ENCODE data around the gene KCNMB1. TPM values are rescaled to one million over a fixed set of nuclear protein-coding genes. Genes with fewer than 3 reads are reported as not detected.

The KCNMB1 gene
- total and polyA plus RNA-seq, 2 of the 13 experiments (the other 11 are each of a cell fraction or from before 2014, with no cell fraction given) = not detected

DNA sequence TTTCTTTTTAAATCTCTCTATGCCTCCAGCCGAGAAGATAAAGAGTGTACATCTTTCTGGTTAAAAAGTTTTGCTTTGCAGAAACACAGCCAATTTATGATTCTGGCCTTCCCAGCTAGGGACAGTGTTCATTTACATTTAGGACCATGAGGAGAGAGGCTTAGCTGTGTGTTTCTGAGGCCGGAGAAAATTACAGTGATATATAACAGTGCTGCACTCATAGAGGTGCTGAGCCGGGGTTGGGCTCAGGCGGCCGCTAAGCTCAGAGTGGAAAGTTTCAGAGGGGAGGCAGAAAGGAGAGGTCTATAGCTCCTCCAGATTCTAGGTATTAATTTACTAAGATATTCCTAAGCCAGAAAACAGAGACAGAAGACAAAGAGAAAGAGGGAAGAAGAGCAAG is 54.5 kb downstream of the KCNMB1 start:
- BruUV-seq (replicated peaks) = no TSS peak
- H3K4me3 ChIP-seq (replicated peaks in 1 of 3; ENCODE audit: insufficient read depth in 1 of 3, low read depth in 2 of 3, low read length in 3 of 3) = no peak overlapping the region
- 6% methylated on average over 5 of the region's 5 CpGs for WGBS (ENCODE audit: low lambda C conversion rate)
- in situ Hi-C loops (cut with HindIII; ENCODE audit: extremely low pct_ligation_motif_present, low pct_unique_long_range_greater_than_20kb) = no loop called here
- ATAC-seq (no peak), FAIRE-seq (no peak), DNase-seq (ENCODE audit: low spot score) (no peak)
- no peak for TF ChIP-seq NR2F2 (IDR thresholded peaks at IDR 0.05; ENCODE audit: borderline replicate concordance, low read depth)
- H3K9ac ChIP-seq (ENCODE audit: insufficient read depth, low read depth, low read length) = no peak overlapping the region
- H3K4me2 ChIP-seq (ENCODE audit: low read depth, low read length) = no peak overlapping the region
- no peaks in the 10 kb centered on the region for H3K9me3 ChIP-seq (ENCODE audit: low read length)
- H2AFZ ChIP-seq (ENCODE audit: low read length) = no peak overlapping the region
- no peaks in the 10 kb centered on the region for H3K79me2 ChIP-seq (ENCODE audit: insufficient read depth, low read length)
- intact Hi-C loops (cut with micrococcal nuclease; ENCODE audit: unreplicated experiment) = no loop called here
- CTCF ChIA-PET (ENCODE audit: low intra/inter-chr PET ratio, low total read pairs) = no interaction called here
- H4K20me1 ChIP-seq (ENCODE audit: insufficient read depth, low read length) = no peaks in the 10 kb centered on the region
- no peak overlapping the region for H3K27ac ChIP-seq (ENCODE audit: extremely low read length, insufficient read depth, low read length)
- H3K4me1 ChIP-seq (ENCODE audit: insufficient read depth, low read length) = no peaks in the 10 kb centered on the region
- H3K27me3 ChIP-seq (ENCODE audit: control insufficient read depth in 1 of 2, insufficient read depth in 2 of 2, low read length in 2 of 2) = peaks cover 1 to 3% of the 10 kb centered on the region in 2 experiments; a peak in 2 of 5 replicates
- H3K36me3 ChIP-seq (replicated peaks in 1 of 2; ENCODE audit: control insufficient read depth in 1 of 2, insufficient read depth in 2 of 2, low read length in 2 of 2) = no peaks in the 10 kb centered on the region
- POLR2A ChIA-PET = no interaction called here

DNA sequence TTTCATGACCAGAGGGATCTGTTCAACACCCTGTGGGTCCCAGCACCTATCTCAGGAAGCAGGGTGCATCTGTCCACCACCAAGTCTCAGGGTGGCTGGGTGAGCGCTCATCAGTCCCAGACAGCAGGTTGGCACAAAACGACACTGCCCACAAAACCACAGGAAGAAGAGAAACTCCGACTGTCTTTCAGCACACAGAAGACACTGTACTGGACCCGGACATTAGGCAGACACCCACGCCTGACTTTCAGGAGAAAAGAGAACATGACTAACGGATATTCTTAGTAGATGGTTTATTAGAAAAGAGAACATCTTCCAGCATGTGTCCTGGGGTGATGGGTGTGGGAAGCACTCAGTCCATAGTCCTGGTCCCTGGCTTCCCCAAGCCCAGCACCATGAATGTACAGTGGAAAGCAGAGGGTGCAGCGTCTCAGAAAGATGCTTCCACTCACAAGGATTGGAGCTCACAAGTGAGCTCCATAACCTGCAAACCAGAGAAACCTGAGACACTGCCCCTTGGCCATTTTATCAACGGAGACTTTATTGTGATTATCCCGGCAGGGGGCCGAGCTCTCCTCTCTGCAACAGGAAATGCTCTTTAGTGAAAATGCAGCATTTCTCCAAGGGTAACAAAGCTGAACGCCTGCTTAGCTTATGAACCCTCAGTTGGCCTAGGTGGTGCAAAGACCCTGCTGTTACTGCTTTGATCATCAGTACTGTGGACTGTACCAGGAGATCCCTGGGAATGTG is 55.8 kb downstream of the KCNMB1 start:
- Histone ChIP-seq H3K9me3 (ENCODE audit: low read length) (no peaks in the 10 kb centered on the region), H3K9ac (ENCODE audit: insufficient read depth, low read depth, low read length) (no peak overlapping the region), H3K79me2 (ENCODE audit: insufficient read depth, low read length) (no peaks in the 10 kb centered on the region), H3K4me3 (replicated peaks in 1 of 3; ENCODE audit: insufficient read depth in 1 of 3, low read depth in 2 of 3, low read length in 3 of 3) (no peak overlapping the region), H3K4me2 (ENCODE audit: low read depth, low read length) (no peak overlapping the region), H4K20me1 (ENCODE audit: insufficient read depth, low read length) (no peaks in the 10 kb centered on the region), H3K27ac (ENCODE audit: extremely low read length, insufficient read depth, low read length) (no peak overlapping the region), H3K36me3 (replicated peaks in 1 of 2; ENCODE audit: control insufficient read depth in 1 of 2, insufficient read depth in 2 of 2, low read length in 2 of 2) (no peaks in the 10 kb centered on the region), H3K27me3 (ENCODE audit: control insufficient read depth in 1 of 2, insufficient read depth in 2 of 2, low read length in 2 of 2) (peaks cover 1 to 3% of the 10 kb centered on the region in 2 experiments; a peak in 2 of 5 replicates), H3K4me1 (ENCODE audit: insufficient read depth, low read length) (no peaks in the 10 kb centered on the region), H2AFZ (ENCODE audit: low read length) (no peak overlapping the region)
- FAIRE-seq = no peak
- intact Hi-C loops (cut with micrococcal nuclease; ENCODE audit: unreplicated experiment) = no loop called here
- no TSS peak for BruUV-seq (replicated peaks)
- ChIA-PET CTCF (ENCODE audit: low intra/inter-chr PET ratio, low total read pairs) (no interaction called here), POLR2A (no interaction called here)
- no peak for DNase-seq (ENCODE audit: low spot score)
- WGBS (ENCODE audit: low lambda C conversion rate) = 6% methylated on average over 8 of the region's 11 CpGs
- no peak for ATAC-seq
- no peak for TF ChIP-seq ZNF572 (CRISPR knock-in tag; IDR thresholded peaks at IDR 0.05)
- TF ChIP-seq, protein P1, sequence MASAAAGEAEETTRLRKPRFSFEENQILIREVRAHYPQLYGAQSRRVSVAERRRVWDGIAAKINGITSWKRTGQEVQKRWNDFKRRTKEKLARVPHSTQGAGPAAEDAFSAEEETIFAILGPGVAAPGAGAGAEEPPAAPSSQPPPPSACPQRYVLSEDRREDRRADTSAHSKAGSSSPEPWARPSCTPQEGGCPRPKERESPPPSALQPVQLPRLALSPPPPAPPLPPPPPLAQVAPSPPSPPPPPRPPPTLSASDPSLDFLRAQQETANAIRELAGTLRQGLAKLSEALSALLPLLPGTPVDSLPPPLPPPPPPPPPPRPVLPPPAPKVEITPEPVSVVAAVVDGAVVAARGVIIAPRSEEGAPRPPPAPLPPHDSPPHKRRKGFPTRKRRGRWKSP (CRISPR knock-in tag; IDR thresholded peaks at IDR 0.05) = no peak
- no peak for TF ChIP-seq ZSCAN12 (CRISPR knock-in tag; IDR thresholded peaks at IDR 0.05)
- in situ Hi-C loops (cut with HindIII; ENCODE audit: extremely low pct_ligation_motif_present, low pct_unique_long_range_greater_than_20kb) = no loop called here
